K562 (cell line): ENCODE results near the gene PRELID3B. TPM values are rescaled to one million over a fixed set of nuclear protein-coding genes. Genes with fewer than 3 reads are reported as not detected.

Source experiments
- DNMT1 ChIP-seq: fragments of 450-650 bp; IDR thresholded peaks from 2 replicates; pipeline ENCODE4 v1.6.1; 2016; ENCODE audit warnings: antibody characterized with exemption, mild to moderate bottlenecking
- ERF ChIP-seq: fragments of 450-650 bp; formaldehyde crosslinking; IDR thresholded peaks from 2 replicates; pipeline ENCODE4 v1.4.0; 2020; ENCODE audit warnings: mild to moderate bottlenecking, mixed read lengths
- MLX ChIP-seq, 2 experiments: fragments of 450-650 bp in 1 of 2; sonication (generic) in 1 of 2; formaldehyde crosslinking; conservative IDR thresholded peaks; 2 replicates each; pipeline versions ENCODE4 v1.4.0 to v1.8.1; 2020 to 2022; ENCODE audit warnings: mild to moderate bottlenecking in 1 of 2, missing genetic modification reagents in 1 of 2
- NFATC3 ChIP-seq: fragments of 450-650 bp; IDR thresholded peaks from 2 replicates; pipeline ENCODE4 v1.6.1; 2017; ENCODE audit warnings: mild to moderate bottlenecking
- RCOR1 ChIP-seq, 2 experiments: IDR thresholded peaks; 2 replicates each; pipeline ENCODE4 v1.6.1; 2012; ENCODE audit warnings: low read depth in 2 of 2, low read length in 2 of 2, borderline replicate concordance in 1 of 2, improper control_type of control experiment in 1 of 2
- REST ChIP-seq, 2 experiments: fragments of 450-650 bp; formaldehyde crosslinking in 1 of 2; IDR thresholded peaks; 2 replicates each; pipeline versions ENCODE4 v1.4.0 to v1.6.1; 2014 to 2020; ENCODE audit warnings: mild to moderate bottlenecking in 2 of 2, borderline replicate concordance in 1 of 2, low read depth in 1 of 2
- SUPT5H ChIP-seq: fragments of 450-650 bp; IDR thresholded peaks from 2 replicates; pipeline ENCODE4 v1.6.1; 2016
- XRCC4 ChIP-seq: IDR thresholded peaks from one replicate; pipeline ENCODE4 v1.6.1; 2011; ENCODE audit not compliant: insufficient read depth, insufficient read length; ENCODE audit errors: extremely low read depth
- YBX1 ChIP-seq: fragments of 450-650 bp; IDR thresholded peaks from 2 replicates; pipeline ENCODE4 v1.7.1; 2016; ENCODE audit warnings: mild to moderate bottlenecking
- ZBTB34 ChIP-seq: fragments of 250-450 bp; sonication (Bioruptor Pico); IDR thresholded peaks from 2 replicates; pipeline ENCODE4 v1.8.0; 2021; ENCODE audit warnings: mild to moderate bottlenecking, moderate library complexity
- ZNF197 ChIP-seq: fragments of 200-800 bp; sonication (Bioruptor generic); IDR thresholded peaks from 2 replicates; pipeline ENCODE4 v1.6.1; 2016; ENCODE audit warnings: low read depth, missing genetic modification characterization, missing compliant biosample characterization
- ZNF436 ChIP-seq: fragments of 250-450, 450-650 bp; sonication (Bioruptor Pico); formaldehyde crosslinking; IDR thresholded peaks from 2 replicates; pipeline ENCODE4 v1.7.0; 2020; ENCODE audit warnings: mild to moderate bottlenecking
- ZNF507 ChIP-seq: conservative IDR thresholded peaks from 2 replicates; pipeline ENCODE4 v1.6.1; 2017; ENCODE audit warnings: missing genetic modification characterization, missing compliant biosample characterization
- ZNF551 ChIP-seq: fragments of 250-450 bp; sonication (Bioruptor Pico); IDR thresholded peaks from 2 replicates; pipeline ENCODE4 v1.5.0; 2021; ENCODE audit warnings: mild to moderate bottlenecking, moderate library complexity
- ZNF639 ChIP-seq, 2 experiments: fragments of 200-800 bp in 1 of 2; sonication (Bioruptor generic) in 1 of 2; sonication (generic) in 1 of 2; formaldehyde crosslinking in 1 of 2; IDR thresholded peaks in 1 of 2; conservative IDR thresholded peaks in 1 of 2; 2 replicates each; pipeline versions ENCODE4 v1.5.0 to v1.6.1; 2016 to 2020; ENCODE audit warnings: missing compliant biosample characterization in 1 of 2, missing genetic modification characterization in 1 of 2, missing genetic modification reagents in 1 of 2
- polyA plus RNA-seq, 8 experiments: library from polyadenylated mRNA; depleted of rRNA in 4 of 8; stranded (reverse) in 5 of 8; unstranded in 3 of 8; fragments of >200 nt; fragmentation: Nextera tagmentation in 2 of 8; fragmentation: Illumina TruSeq in 1 of 8; extraction: Ambion mirVana in 2 of 8; extraction: Trizol in 1 of 8; gene quantifications; 2 replicates each; pipeline versions ENCODE4 v1.2.1 to v1.2.3, GENCODE V29; 2011 to 2014; ENCODE audit warnings: inconsistent platforms in 1 of 8, missing spikeins in 1 of 8
- total RNA-seq, 7 experiments: library from RNA; depleted of rRNA in 6 of 7; stranded (reverse); fragments of >200 nt in 6 of 7; fragmentation: Illumina TruSeq in 2 of 7; extraction: Trizol in 2 of 7; gene quantifications; 2 replicates each; pipeline versions ENCODE4 v1.2.1 to v1.2.3, GENCODE V29; 2011 to 2021; ENCODE audit warnings: low replicate concordance in 1 of 7

The PRELID3B gene
- total and polyA plus RNA-seq, 9 of the 15 experiments (the other 6 are each of a cell fraction or from before 2014, with no cell fraction given) = 77.0 to 186 (median 101) TPM

GRCh38 chr20:59042151-59042795 lies at the start of gene PRELID3B (continued):
- TF ChIP-seq REST (IDR thresholded peaks at IDR 0.05; ENCODE audit: borderline replicate concordance) = no peak
- TF ChIP-seq REST (CRISPR knock-in tag; IDR thresholded peaks at IDR 0.05; ENCODE audit: low read depth) = no peak
- no peak for TF ChIP-seq ERF (CRISPR knock-in tag)
- TF ChIP-seq NFATC3 = no peak
- no peak for TF ChIP-seq MLX (CRISPR knock-in tag; conservative IDR thresholded peaks at IDR 0.05)
- TF ChIP-seq ZBTB34 (CRISPR knock-in tag) = no peak
- TF ChIP-seq ZNF507 (tag) = no peak
- TF ChIP-seq RCOR1 (IDR thresholded peaks at IDR 0.05; ENCODE audit: borderline replicate concordance in 1 of 2, low read depth in 2 of 2, low read length in 2 of 2) = no peak
- no peak for TF ChIP-seq ZNF436 (CRISPR knock-in tag)
- TF ChIP-seq ZNF551 (CRISPR knock-in tag) = no peak
- no peak for TF ChIP-seq DNMT1
- no peak for TF ChIP-seq ZNF197
- TF ChIP-seq YBX1 = no peak
- TF ChIP-seq ZNF639 (CRISPR knock-in tag; conservative IDR thresholded peaks at IDR 0.05 in 1 of 2, IDR thresholded peaks at IDR 0.05 in 1 of 2) = no peak; a peak in 2 of 4 replicates
- no peak for TF ChIP-seq XRCC4
- no peak for TF ChIP-seq SUPT5H
